ENCODE data around the gene ATP13A5.

DNA sequence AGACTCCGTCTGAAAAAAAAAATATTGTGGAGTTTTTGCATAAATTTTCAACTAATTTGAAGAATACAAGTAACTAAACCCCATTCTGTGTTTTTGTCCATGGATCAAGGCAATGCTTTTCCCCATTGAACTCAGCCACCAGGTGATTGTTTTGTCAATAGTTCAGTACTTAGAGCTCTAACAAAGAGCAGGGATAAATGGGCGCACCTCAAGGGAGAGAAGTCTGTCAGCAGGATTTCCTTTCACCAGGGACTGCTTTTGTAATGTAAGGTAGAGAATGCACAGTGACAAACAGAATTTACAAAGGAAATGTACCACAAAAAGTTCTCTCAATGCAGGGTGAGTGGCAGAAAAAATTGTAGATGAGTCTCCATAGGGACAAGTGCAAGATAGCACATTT lies 10.8 kb upstream of the ATP13A5 start:
- no peak for TF ChIP-seq POLR2A (IDR thresholded peaks at IDR 0.05)
- TF ChIP-seq, protein P1, sequence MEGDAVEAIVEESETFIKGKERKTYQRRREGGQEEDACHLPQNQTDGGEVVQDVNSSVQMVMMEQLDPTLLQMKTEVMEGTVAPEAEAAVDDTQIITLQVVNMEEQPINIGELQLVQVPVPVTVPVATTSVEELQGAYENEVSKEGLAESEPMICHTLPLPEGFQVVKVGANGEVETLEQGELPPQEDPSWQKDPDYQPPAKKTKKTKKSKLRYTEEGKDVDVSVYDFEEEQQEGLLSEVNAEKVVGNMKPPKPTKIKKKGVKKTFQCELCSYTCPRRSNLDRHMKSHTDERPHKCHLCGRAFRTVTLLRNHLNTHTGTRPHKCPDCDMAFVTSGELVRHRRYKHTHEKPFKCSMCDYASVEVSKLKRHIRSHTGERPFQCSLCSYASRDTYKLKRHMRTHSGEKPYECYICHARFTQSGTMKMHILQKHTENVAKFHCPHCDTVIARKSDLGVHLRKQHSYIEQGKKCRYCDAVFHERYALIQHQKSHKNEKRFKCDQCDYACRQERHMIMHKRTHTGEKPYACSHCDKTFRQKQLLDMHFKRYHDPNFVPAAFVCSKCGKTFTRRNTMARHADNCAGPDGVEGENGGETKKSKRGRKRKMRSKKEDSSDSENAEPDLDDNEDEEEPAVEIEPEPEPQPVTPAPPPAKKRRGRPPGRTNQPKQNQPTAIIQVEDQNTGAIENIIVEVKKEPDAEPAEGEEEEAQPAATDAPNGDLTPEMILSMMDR (IDR thresholded peaks at IDR 0.05), result no peak
